ENCODE results near the gene CAGE1. TPM values are rescaled to one million over a fixed set of nuclear protein-coding genes. Genes with fewer than 3 reads are reported as not detected.

Gene CAGE1
- total RNA-seq, 2 donors from 2014 or later, result not detected

DNA sequence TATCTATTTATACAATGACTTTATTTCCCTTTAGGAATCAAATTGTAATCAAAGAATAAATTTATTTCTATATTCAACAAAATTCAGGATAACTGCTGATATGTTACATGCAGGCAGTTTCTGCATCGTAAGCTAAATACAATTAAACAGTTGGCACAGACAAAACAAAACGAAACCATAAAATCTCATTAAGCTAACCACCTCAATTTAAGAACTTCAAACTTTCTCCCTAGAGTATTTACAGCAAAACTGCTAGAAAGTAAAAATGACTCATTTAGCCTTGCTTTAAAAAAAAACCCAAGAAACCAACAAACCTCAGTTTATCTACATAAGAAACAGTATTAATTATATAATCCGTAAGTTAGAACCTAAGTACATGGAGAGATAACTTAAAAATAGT is 93.6 kb downstream of the CAGE1 start:
- intact Hi-C loops (cut with DNase I), result no loop called here

GRCh38 chr6:7292596-7293255 is 96.8 kb downstream of the CAGE1 start:
- Histone ChIP-seq H3K9me3 (no peaks in the 10 kb centered on the region), H3K36me3 (peaks cover 8% of the 10 kb centered on the region), H3K4me1 (no peaks in the 10 kb centered on the region), H3K9ac (ENCODE audit: low read depth in 2 of 2, low read length in 2 of 2) (no peak overlapping the region), H3K27ac (no peak overlapping the region), H3K4me3 (no peak overlapping the region), H3K27me3 (no peaks in the 10 kb centered on the region)
- no peak for DNase-seq
- TF ChIP-seq, protein P1, sequence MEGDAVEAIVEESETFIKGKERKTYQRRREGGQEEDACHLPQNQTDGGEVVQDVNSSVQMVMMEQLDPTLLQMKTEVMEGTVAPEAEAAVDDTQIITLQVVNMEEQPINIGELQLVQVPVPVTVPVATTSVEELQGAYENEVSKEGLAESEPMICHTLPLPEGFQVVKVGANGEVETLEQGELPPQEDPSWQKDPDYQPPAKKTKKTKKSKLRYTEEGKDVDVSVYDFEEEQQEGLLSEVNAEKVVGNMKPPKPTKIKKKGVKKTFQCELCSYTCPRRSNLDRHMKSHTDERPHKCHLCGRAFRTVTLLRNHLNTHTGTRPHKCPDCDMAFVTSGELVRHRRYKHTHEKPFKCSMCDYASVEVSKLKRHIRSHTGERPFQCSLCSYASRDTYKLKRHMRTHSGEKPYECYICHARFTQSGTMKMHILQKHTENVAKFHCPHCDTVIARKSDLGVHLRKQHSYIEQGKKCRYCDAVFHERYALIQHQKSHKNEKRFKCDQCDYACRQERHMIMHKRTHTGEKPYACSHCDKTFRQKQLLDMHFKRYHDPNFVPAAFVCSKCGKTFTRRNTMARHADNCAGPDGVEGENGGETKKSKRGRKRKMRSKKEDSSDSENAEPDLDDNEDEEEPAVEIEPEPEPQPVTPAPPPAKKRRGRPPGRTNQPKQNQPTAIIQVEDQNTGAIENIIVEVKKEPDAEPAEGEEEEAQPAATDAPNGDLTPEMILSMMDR (IDR thresholded peaks at IDR 0.05), result no peak
- intact Hi-C loops (cut with DNase I), result no loop called here

More for the DNA sequence above, 93.6 kb downstream of the CAGE1 start:
- Histone ChIP-seq H3K27ac (no peak overlapping the region), H3K36me3 (no peaks in the 10 kb centered on the region), H3K9me3 (no peaks in the 10 kb centered on the region), H3K4me1 (no peaks in the 10 kb centered on the region), H3K27me3 (no peaks in the 10 kb centered on the region), H3K4me3 (no peak overlapping the region), H3K9ac (ENCODE audit: low read depth in 2 of 2, low read length in 2 of 2) (no peak overlapping the region)
- DNase-seq, result no peak
- TF ChIP-seq, protein P1 (IDR thresholded peaks at IDR 0.05), result no peak

DNA sequence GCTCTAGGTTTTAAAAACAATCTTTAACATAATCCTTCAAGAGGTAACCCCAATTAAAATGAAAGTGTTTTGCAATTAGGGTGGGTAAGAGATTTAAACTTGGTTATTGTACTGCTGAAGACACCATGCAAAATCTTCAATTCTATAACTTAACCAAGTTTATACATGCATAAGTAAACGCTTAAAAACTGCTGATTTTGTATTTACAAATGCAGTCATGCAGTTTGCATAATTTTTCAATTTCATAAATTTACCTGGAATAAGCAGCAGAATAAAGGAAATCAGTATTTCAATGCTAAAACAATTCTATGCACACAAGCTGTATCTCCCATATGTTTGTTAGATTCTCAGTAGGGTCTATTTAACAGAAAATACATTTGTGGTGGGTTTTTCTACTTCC is 99.5 kb downstream of the CAGE1 start:
- Histone ChIP-seq H3K4me3 (no peak overlapping the region), H3K9me3 (no peaks in the 10 kb centered on the region), H3K36me3 (peaks cover 17% of the 10 kb centered on the region), H3K9ac (ENCODE audit: low read depth in 2 of 2, low read length in 2 of 2) (no peak overlapping the region), H3K4me1 (no peaks in the 10 kb centered on the region), H3K27me3 (no peaks in the 10 kb centered on the region), H3K27ac (no peak overlapping the region)
- intact Hi-C loops (cut with DNase I), result no loop called here
- TF ChIP-seq, protein P1 (IDR thresholded peaks at IDR 0.05), result no peak
- DNase-seq, result no peak

- intact Hi-C loops (cut with DNase I), result no loop called here
- DNase-seq, result no peak
- Histone ChIP-seq H3K9me3 (no peaks in the 10 kb centered on the region), H3K36me3 (peaks cover 17% of the 10 kb centered on the region), H3K27me3 (no peaks in the 10 kb centered on the region), H3K4me1 (no peaks in the 10 kb centered on the region), H3K9ac (ENCODE audit: low read depth in 2 of 2, low read length in 2 of 2) (no peak overlapping the region), H3K27ac (no peak overlapping the region), H3K4me3 (no peak overlapping the region)
- TF ChIP-seq, protein P1 (IDR thresholded peaks at IDR 0.05), result no peak
Measured at GRCh38 chr6:7285416-7285815, 104.1 kb downstream of the CAGE1 start.

GRCh38 chr6:7283676-7284075 is 105.9 kb downstream of the CAGE1 start:
- H3K9me3 ChIP-seq, result no peaks in the 10 kb centered on the region
- TF ChIP-seq, protein P1 (IDR thresholded peaks at IDR 0.05), result no peak

More at GRCh38 chr6:7283676-7284075, 105.9 kb downstream of the CAGE1 start:
- no peak for DNase-seq
- H3K9ac ChIP-seq (ENCODE audit: low read depth in 2 of 2, low read length in 2 of 2), result no peak overlapping the region
- H3K4me1 ChIP-seq, result no peaks in the 10 kb centered on the region
- no peaks in the 10 kb centered on the region for H3K27me3 ChIP-seq
- no peak overlapping the region for H3K27ac ChIP-seq
- intact Hi-C loops (cut with DNase I), result no loop called here
- H3K4me3 ChIP-seq, result no peak overlapping the region
- H3K36me3 ChIP-seq, result peaks cover 17% of the 10 kb centered on the region
